Measurements from ENCODE around the gene CRYBG1. TPM values are rescaled to one million over a fixed set of nuclear protein-coding genes. Genes with fewer than 3 reads are reported as not detected.

The CRYBG1 gene
- polyA plus RNA-seq, 1 donor (not counting 4 experiments of a cell fraction or from before 2014, with no cell fraction given), result 54.7 TPM

DNA sequence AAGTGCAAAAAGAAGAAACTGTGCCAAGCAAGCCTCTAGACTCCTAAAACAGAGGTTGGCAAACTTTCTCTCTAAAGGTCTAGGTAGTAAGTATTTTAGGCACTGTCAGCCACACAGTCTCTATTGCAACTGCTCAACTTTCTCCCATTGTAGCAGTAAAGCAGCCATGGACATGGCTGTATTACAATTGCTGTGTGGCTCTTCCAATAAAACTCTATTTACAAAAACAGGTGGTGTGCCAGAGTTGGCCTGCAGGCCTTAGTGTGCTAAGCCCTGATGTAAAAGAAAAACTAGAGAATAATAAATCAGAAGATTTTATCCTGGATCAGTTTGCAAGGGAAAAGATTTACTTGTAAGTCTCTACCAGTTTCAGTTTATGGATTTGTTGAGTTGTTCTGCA, 74.0 kb downstream of the CRYBG1 start:
- DNase-seq (ENCODE audit: low read depth, low spot score) (no peak), FAIRE-seq (no peak)
- H3K4me1 ChIP-seq (ENCODE audit: control insufficient read depth, extremely low read depth, insufficient read depth, low read length), result peaks cover 10% of the 10 kb centered on the region
- no peaks in the 10 kb centered on the region for H3K9me1 ChIP-seq (ENCODE audit: control insufficient read depth, extremely low read depth, insufficient read depth, low read length)
- no peak overlapping the region for H3K4me3 ChIP-seq (ENCODE audit: control insufficient read depth in 2 of 3, extremely low read depth in 1 of 3, insufficient read depth in 2 of 3, low read depth in 1 of 3, low read length in 3 of 3)
- no peak overlapping the region for H3K27ac ChIP-seq (ENCODE audit: control insufficient read depth, insufficient read depth, low read length)
- H3K9me3 ChIP-seq (ENCODE audit: control insufficient read depth, low read depth, low read length), result no peaks in the 10 kb centered on the region
- no peaks in the 10 kb centered on the region for H4K20me1 ChIP-seq (ENCODE audit: control insufficient read depth, extremely low read depth, insufficient read depth, low read length)
- H3K27me3 ChIP-seq (ENCODE audit: control insufficient read depth, extremely low read depth, insufficient read depth, low read length), result no peaks in the 10 kb centered on the region
- H3K9ac ChIP-seq (ENCODE audit: control insufficient read depth, extremely low read depth, insufficient read depth, low read length), result no peak overlapping the region
- H3K79me2 ChIP-seq (ENCODE audit: control insufficient read depth, insufficient read depth, low read length), result no peaks in the 10 kb centered on the region
- dilution Hi-C loops (cut with MboI; ENCODE audit: extremely low pct_ligation_motif_present, low sequenced_read_pairs), result no loop called here
- H2AFZ ChIP-seq (ENCODE audit: control insufficient read depth, low read length), result no peak overlapping the region
- H3K4me2 ChIP-seq (ENCODE audit: control insufficient read depth, extremely low read depth, insufficient read depth, low read depth, low read length), result no peak overlapping the region
- H3K36me3 ChIP-seq (ENCODE audit: control insufficient read depth in 2 of 2, extremely low read depth in 1 of 2, insufficient read depth in 2 of 2, low read length in 2 of 2), result no peaks in the 10 kb centered on the region
- TF ChIP-seq EZH2 (IDR thresholded peaks at IDR 0.05; ENCODE audit: low read length) (no peak), CTCF (optimal IDR thresholded peaks at IDR 0.05 in 1 of 3, IDR thresholded peaks at IDR 0.05 in 1 of 3, conservative IDR thresholded peaks at IDR 0.05 in 1 of 3; ENCODE audit: extremely low read depth in 1 of 3, insufficient read depth in 2 of 3, low read length in 3 of 3) (no peak)

- no peaks in the 10 kb centered on the region for H3K27me3 ChIP-seq (ENCODE audit: control insufficient read depth, extremely low read depth, insufficient read depth, low read length)
- H3K9me3 ChIP-seq (ENCODE audit: control insufficient read depth, low read depth, low read length), result no peaks in the 10 kb centered on the region
- dilution Hi-C loops (cut with MboI; ENCODE audit: extremely low pct_ligation_motif_present, low sequenced_read_pairs), result no loop called here
- FAIRE-seq (no peak), DNase-seq (ENCODE audit: low read depth, low spot score) (no peak)
- no peaks in the 10 kb centered on the region for H3K36me3 ChIP-seq (ENCODE audit: control insufficient read depth in 2 of 2, extremely low read depth in 1 of 2, insufficient read depth in 2 of 2, low read length in 2 of 2)
- no peak overlapping the region for H3K9ac ChIP-seq (ENCODE audit: control insufficient read depth, extremely low read depth, insufficient read depth, low read length)
- no peaks in the 10 kb centered on the region for H3K79me2 ChIP-seq (ENCODE audit: control insufficient read depth, insufficient read depth, low read length)
- no peak overlapping the region for H2AFZ ChIP-seq (ENCODE audit: control insufficient read depth, low read length)
- no peaks in the 10 kb centered on the region for H4K20me1 ChIP-seq (ENCODE audit: control insufficient read depth, extremely low read depth, insufficient read depth, low read length)
- H3K9me1 ChIP-seq (ENCODE audit: control insufficient read depth, extremely low read depth, insufficient read depth, low read length), result no peaks in the 10 kb centered on the region
- TF ChIP-seq CTCF (optimal IDR thresholded peaks at IDR 0.05 in 1 of 3, IDR thresholded peaks at IDR 0.05 in 1 of 3, conservative IDR thresholded peaks at IDR 0.05 in 1 of 3; ENCODE audit: extremely low read depth in 1 of 3, insufficient read depth in 2 of 3, low read length in 3 of 3), result no peak
- no peak for TF ChIP-seq EZH2 (IDR thresholded peaks at IDR 0.05; ENCODE audit: low read length)
- no peak overlapping the region for H3K4me3 ChIP-seq (ENCODE audit: control insufficient read depth in 2 of 3, extremely low read depth in 1 of 3, insufficient read depth in 2 of 3, low read depth in 1 of 3, low read length in 3 of 3)
- H3K27ac ChIP-seq (ENCODE audit: control insufficient read depth, insufficient read depth, low read length), result no peak overlapping the region
- H3K4me1 ChIP-seq (ENCODE audit: control insufficient read depth, extremely low read depth, insufficient read depth, low read length), result peaks cover 10% of the 10 kb centered on the region
- peak overlapping the region; percentile 31 for H3K4me2 ChIP-seq (ENCODE audit: control insufficient read depth, extremely low read depth, insufficient read depth, low read depth, low read length)
Observed at GRCh38 chr6:106439459-106439858, 78.9 kb downstream of the CRYBG1 start.
